ENCODE measurements around the gene SLC25A38. TPM values are rescaled to one million over a fixed set of nuclear protein-coding genes. Genes with fewer than 3 reads are reported as not detected.
A peak's percentile ranks its signal among the peaks of the same experiment; 100 is the strongest.

The SLC25A38 gene
- total and polyA plus RNA-seq, 2 donors (not counting 1 experiment from before 2014, with no cell fraction given), result 22.0 to 23.3 TPM

DNA sequence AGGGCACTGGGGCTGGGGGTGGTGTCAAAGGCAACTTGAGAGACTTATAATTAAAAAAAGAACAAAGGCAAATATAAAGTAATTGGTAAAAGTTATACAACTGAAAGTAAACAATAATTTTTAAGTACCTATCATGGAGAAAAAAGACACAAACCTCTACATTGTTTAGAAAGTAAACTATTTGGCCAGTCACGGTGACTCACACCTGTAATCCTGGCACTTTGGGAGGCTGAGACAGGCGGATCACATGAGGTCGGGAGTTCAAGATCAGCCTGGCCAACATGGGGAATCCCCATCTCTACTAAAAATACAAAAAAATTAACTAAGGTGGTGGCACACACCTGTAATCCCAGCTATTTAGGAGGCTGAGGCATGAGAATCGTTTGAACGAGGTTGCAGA, 49.2 kb downstream of the SLC25A38 start:
- H3K9me3 ChIP-seq (ENCODE audit: control insufficient read depth, insufficient read depth, low read depth, low read length), result no peaks in the 10 kb centered on the region
- H3K4me3 ChIP-seq (replicated peaks in 1 of 4; ENCODE audit: control extremely low read depth in 1 of 4, insufficient read depth in 1 of 4, low read depth in 3 of 4, low read length in 4 of 4), result no peak overlapping the region
- H3K9ac ChIP-seq (ENCODE audit: insufficient read depth, low read length), result no peak overlapping the region
- no peak for TF ChIP-seq EZH2 (IDR thresholded peaks at IDR 0.05; ENCODE audit: low read length, missing control alignments)
- TF ChIP-seq, protein P1, sequence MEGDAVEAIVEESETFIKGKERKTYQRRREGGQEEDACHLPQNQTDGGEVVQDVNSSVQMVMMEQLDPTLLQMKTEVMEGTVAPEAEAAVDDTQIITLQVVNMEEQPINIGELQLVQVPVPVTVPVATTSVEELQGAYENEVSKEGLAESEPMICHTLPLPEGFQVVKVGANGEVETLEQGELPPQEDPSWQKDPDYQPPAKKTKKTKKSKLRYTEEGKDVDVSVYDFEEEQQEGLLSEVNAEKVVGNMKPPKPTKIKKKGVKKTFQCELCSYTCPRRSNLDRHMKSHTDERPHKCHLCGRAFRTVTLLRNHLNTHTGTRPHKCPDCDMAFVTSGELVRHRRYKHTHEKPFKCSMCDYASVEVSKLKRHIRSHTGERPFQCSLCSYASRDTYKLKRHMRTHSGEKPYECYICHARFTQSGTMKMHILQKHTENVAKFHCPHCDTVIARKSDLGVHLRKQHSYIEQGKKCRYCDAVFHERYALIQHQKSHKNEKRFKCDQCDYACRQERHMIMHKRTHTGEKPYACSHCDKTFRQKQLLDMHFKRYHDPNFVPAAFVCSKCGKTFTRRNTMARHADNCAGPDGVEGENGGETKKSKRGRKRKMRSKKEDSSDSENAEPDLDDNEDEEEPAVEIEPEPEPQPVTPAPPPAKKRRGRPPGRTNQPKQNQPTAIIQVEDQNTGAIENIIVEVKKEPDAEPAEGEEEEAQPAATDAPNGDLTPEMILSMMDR (conservative IDR thresholded peaks at IDR 0.05 in 1 of 2, IDR thresholded peaks at IDR 0.05 in 1 of 2; ENCODE audit: low read depth in 1 of 2, low read length in 2 of 2), result no peak
- H3K4me1 ChIP-seq (ENCODE audit: control insufficient read depth, extremely low read depth, insufficient read depth, low read length), result peaks cover 7% of the 10 kb centered on the region
- no peaks in the 10 kb centered on the region for H3K27me3 ChIP-seq (ENCODE audit: control insufficient read depth, insufficient read depth, low read length)
- H3K4me2 ChIP-seq (ENCODE audit: extremely low read depth, insufficient read depth, low read length), result no peak overlapping the region
- no peaks in the 10 kb centered on the region for H3K36me3 ChIP-seq (ENCODE audit: control insufficient read depth, insufficient read depth, low read length)
- no peak overlapping the region for H2AFZ ChIP-seq (ENCODE audit: low read length)
- no peaks in the 10 kb centered on the region for H4K20me1 ChIP-seq (ENCODE audit: control insufficient read depth, extremely low read depth, insufficient read depth, low read length)
- H3K79me2 ChIP-seq (ENCODE audit: control insufficient read depth, insufficient read depth, low read length), result no peaks in the 10 kb centered on the region
- no peak for DNase-seq (ENCODE audit: low read depth in 2 of 2)
- H3K27ac ChIP-seq (ENCODE audit: insufficient read depth, low read length), result no peak overlapping the region

DNA sequence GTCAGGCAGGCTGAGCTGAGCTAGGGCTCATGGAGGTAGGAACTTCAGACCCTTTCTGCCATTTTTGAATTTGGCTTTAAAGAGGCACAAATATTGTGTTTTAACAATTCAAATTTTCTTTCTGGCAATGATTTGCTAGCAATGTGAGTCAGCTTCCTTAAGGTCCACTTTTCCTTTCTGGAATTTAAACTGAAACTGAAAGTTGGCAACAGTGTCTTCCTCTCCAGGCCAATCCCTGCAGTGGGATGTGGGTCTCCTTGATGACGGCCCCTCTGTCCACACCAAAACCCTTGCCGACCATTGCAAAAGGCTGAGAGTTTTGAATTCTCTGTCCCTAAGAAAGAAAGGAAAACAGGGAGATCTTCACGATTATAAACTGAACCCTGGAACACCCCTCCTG, 50.5 kb downstream of the SLC25A38 start:
- H3K27ac ChIP-seq (ENCODE audit: insufficient read depth, low read length), result no peak overlapping the region
- H3K36me3 ChIP-seq (ENCODE audit: control insufficient read depth, insufficient read depth, low read length), result no peaks in the 10 kb centered on the region
- no peaks in the 10 kb centered on the region for H4K20me1 ChIP-seq (ENCODE audit: control insufficient read depth, extremely low read depth, insufficient read depth, low read length)
- H3K27me3 ChIP-seq (ENCODE audit: control insufficient read depth, insufficient read depth, low read length), result no peaks in the 10 kb centered on the region
- TF ChIP-seq, protein P1 (conservative IDR thresholded peaks at IDR 0.05 in 1 of 2, IDR thresholded peaks at IDR 0.05 in 1 of 2; ENCODE audit: low read depth in 1 of 2, low read length in 2 of 2), result no peak
- no peak for TF ChIP-seq EZH2 (IDR thresholded peaks at IDR 0.05; ENCODE audit: low read length, missing control alignments)
- H3K9me3 ChIP-seq (ENCODE audit: control insufficient read depth, insufficient read depth, low read depth, low read length), result no peaks in the 10 kb centered on the region
- H3K79me2 ChIP-seq (ENCODE audit: control insufficient read depth, insufficient read depth, low read length), result no peaks in the 10 kb centered on the region
- peak overlapping the region; percentile 89 for H3K4me2 ChIP-seq (ENCODE audit: extremely low read depth, insufficient read depth, low read length)
- no peak overlapping the region for H3K4me3 ChIP-seq (replicated peaks in 1 of 4; ENCODE audit: control extremely low read depth in 1 of 4, insufficient read depth in 1 of 4, low read depth in 3 of 4, low read length in 4 of 4)
- peaks cover 7% of the 10 kb centered on the region for H3K4me1 ChIP-seq (ENCODE audit: control insufficient read depth, extremely low read depth, insufficient read depth, low read length)
- H3K9ac ChIP-seq (ENCODE audit: insufficient read depth, low read length), result no peak overlapping the region
- H2AFZ ChIP-seq (ENCODE audit: low read length), result peak overlapping the region; percentile 72
- peak; percentile 60 to 66 for DNase-seq (ENCODE audit: low read depth in 2 of 2)

DNA sequence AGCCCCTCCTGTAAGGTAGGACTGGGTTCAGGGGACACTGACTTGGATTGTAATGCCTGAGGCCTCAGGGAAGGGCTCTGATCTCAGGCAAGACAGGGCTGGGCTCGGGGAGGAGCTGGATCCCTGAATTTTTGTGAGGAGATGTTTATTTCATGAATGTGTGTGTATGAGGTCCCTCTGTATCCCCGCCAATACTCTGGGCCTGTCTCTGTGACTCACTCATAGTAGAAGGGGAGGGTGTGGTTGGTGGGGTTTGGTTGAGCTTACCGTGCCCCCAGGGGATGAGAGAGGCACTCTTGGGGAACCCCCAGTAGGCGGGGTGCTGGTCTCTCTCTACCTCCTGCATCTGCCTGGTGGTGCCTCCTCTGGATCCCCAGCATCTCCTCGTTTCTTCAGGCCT, 51.4 kb downstream of the SLC25A38 start:
- H3K27me3 ChIP-seq (ENCODE audit: control insufficient read depth, insufficient read depth, low read length), result no peaks in the 10 kb centered on the region
- no peak overlapping the region for H3K27ac ChIP-seq (ENCODE audit: insufficient read depth, low read length)
- H3K4me3 ChIP-seq (replicated peaks in 1 of 4; ENCODE audit: control extremely low read depth in 1 of 4, insufficient read depth in 1 of 4, low read depth in 3 of 4, low read length in 4 of 4), result no peak overlapping the region
- H3K4me2 ChIP-seq (ENCODE audit: extremely low read depth, insufficient read depth, low read length), result no peak overlapping the region
- no peaks in the 10 kb centered on the region for H4K20me1 ChIP-seq (ENCODE audit: control insufficient read depth, extremely low read depth, insufficient read depth, low read length)
- H2AFZ ChIP-seq (ENCODE audit: low read length), result peak overlapping the region; percentile 72
- DNase-seq (ENCODE audit: low read depth in 2 of 2), result peak in 1 of 2 donors; percentile 13
- no peaks in the 10 kb centered on the region for H3K36me3 ChIP-seq (ENCODE audit: control insufficient read depth, insufficient read depth, low read length)
- H3K79me2 ChIP-seq (ENCODE audit: control insufficient read depth, insufficient read depth, low read length), result no peaks in the 10 kb centered on the region
- H3K9ac ChIP-seq (ENCODE audit: insufficient read depth, low read length), result no peak overlapping the region
- no peak for TF ChIP-seq EZH2 (IDR thresholded peaks at IDR 0.05; ENCODE audit: low read length, missing control alignments)
- TF ChIP-seq, protein P1 (conservative IDR thresholded peaks at IDR 0.05 in 1 of 2, IDR thresholded peaks at IDR 0.05 in 1 of 2; ENCODE audit: low read depth in 1 of 2, low read length in 2 of 2), result no peak
- peaks cover 7% of the 10 kb centered on the region for H3K4me1 ChIP-seq (ENCODE audit: control insufficient read depth, extremely low read depth, insufficient read depth, low read length)
- H3K9me3 ChIP-seq (ENCODE audit: control insufficient read depth, insufficient read depth, low read depth, low read length), result no peaks in the 10 kb centered on the region
